Muscle of leg (tissue), 11 donors: ENCODE data around the gene ASAP2. TPM values are rescaled to one million over a fixed set of nuclear protein-coding genes. Genes with fewer than 3 reads are reported as not detected.

ENCODE experiments used
- DNase-seq: peaks from one replicate; pipeline ENCODE4 v3.0.0; 2013
- H3K27ac ChIP-seq: one replicate; pipeline ENCODE4 v1.5.1; 2013; ENCODE audit warnings: mild to moderate bottlenecking, low read length, control low read depth
- H3K27me3 ChIP-seq: one replicate; pipeline ENCODE4 v1.6.1; 2013; ENCODE audit warnings: low read length; ENCODE audit not compliant: control insufficient read depth, insufficient read depth
- H3K36me3 ChIP-seq: one replicate; pipeline ENCODE4 v1.6.1; 2013; ENCODE audit warnings: low read length; ENCODE audit not compliant: control insufficient read depth, insufficient read depth
- H3K4me1 ChIP-seq: one replicate; pipeline ENCODE4 v1.6.1; 2013; ENCODE audit warnings: low read length; ENCODE audit not compliant: control insufficient read depth, insufficient read depth
- H3K4me3 ChIP-seq: one replicate; pipeline ENCODE4 v1.5.1; 2013; ENCODE audit warnings: low read length, control low read depth
- H3K9me3 ChIP-seq: replicated peaks from 2 replicates; pipeline ENCODE4 v1.6.1; 2013; ENCODE audit warnings: low read depth, low read length; ENCODE audit not compliant: control insufficient read depth
- WGBS: methylation state at CpG from one replicate; pipeline ENCODE4 v1.1.5; 2013; ENCODE audit warnings: missing lambda C conversion rate; ENCODE audit not compliant: insufficient coverage; 5-methylcytosine and 5-hydroxymethylcytosine counted together
- polyA plus RNA-seq, 8 donors: library from polyadenylated mRNA; unstranded; fragments of 120-200 nt; gene quantifications; one replicate each; pipeline versions ENCODE4 v1.2.1 to v1.2.3, GENCODE V29; 2013; ENCODE audit warnings: inconsistent platforms in 1 of 8, low replicate concordance in 1 of 8; ENCODE audit not compliant: insufficient read length in 8 of 8, insufficient read depth in 1 of 8
- total RNA-seq: library from RNA; stranded (reverse); fragments of 120-200 nt; gene quantifications from one replicate; pipeline ENCODE4 v1.2.4, GENCODE V29; 2013

The ASAP2 gene
- total and polyA plus RNA-seq, 9 donors = 12.1 to 30.8 (median 19.4) TPM

DNA sequence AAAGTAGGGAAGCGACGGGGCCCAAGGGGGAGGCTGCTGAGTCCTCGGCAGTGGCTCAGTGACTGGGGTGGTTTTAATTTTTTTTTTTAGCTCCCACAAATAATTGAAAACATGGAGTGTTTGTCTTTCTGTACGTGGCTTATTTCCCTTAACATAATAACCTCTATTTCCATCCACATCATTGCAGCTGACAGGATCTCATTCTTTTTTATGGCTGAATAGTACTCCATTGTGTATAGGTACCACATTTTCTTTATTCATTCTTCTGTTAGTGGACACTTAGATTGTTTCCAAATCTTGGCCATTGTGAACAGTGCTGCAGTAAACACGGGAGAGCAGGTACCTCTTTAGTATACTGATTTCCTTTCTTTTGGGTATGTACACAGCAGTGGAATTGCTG lies 65.1 kb downstream of the ASAP2 start:
- Histone ChIP-seq H3K27me3 (no peaks in the 10 kb centered on the region), H3K4me1 (peaks cover 31% of the 10 kb centered on the region), H3K4me3 (no peak overlapping the region), H3K27ac (no peak overlapping the region), H3K9me3 (no peaks in the 10 kb centered on the region), H3K36me3 (no peaks in the 10 kb centered on the region)
- no peak for DNase-seq
- WGBS = no CpG with 5 or more reads among the region's 5 CpGs

GRCh38 chr2:9273486-9274130 lies 67.0 kb downstream of the ASAP2 start:
- DNase-seq = peak; percentile 63
- H3K27me3 ChIP-seq = no peaks in the 10 kb centered on the region
- no peaks in the 10 kb centered on the region for H3K9me3 ChIP-seq
- H3K36me3 ChIP-seq = no peaks in the 10 kb centered on the region
- peaks cover 31% of the 10 kb centered on the region for H3K4me1 ChIP-seq
- peak overlapping the region; percentile 57 for H3K27ac ChIP-seq
- WGBS = 28% methylated on average over 5 of the region's 5 CpGs
- no peak overlapping the region for H3K4me3 ChIP-seq

DNA sequence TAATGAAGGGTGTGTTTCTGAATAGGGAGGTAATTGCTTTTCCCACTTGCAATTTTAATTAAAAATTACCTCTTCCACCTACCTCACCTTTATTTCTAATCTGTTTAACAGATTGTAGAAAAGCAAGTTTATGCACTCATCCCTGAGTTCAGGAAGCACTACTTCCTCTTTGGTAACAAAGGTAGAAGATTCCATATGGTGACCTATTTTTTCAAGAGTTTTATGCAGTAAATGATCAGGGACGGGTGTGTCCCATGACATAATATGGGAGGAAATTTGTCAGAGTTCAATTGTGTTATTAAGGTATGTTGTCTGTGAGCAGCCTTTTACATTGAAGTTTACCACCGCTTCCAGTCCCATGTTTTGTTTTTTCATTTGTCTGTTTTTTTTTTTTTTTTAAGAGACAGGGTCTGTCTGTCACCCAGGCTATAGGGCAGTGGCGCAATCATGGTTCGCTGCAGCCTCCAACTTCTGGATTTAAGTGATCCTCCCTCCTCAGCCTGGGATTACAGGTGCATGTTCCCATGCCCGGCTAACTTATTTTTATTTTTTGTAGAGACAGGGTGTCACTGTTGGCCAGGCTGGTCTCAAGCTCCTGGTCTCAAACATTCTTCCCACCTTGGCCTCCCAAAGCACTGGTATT lies 68.2 kb downstream of the ASAP2 start:
- H3K4me1 ChIP-seq = peaks cover 28% of the 10 kb centered on the region
- H3K27ac ChIP-seq = peak overlapping the region; percentile 67
- no CpG with 5 or more reads among the region's 5 CpGs for WGBS
- no peak overlapping the region for H3K4me3 ChIP-seq
- no peaks in the 10 kb centered on the region for H3K36me3 ChIP-seq
- H3K9me3 ChIP-seq = no peaks in the 10 kb centered on the region
- no peak for DNase-seq
- H3K27me3 ChIP-seq = no peaks in the 10 kb centered on the region

DNA sequence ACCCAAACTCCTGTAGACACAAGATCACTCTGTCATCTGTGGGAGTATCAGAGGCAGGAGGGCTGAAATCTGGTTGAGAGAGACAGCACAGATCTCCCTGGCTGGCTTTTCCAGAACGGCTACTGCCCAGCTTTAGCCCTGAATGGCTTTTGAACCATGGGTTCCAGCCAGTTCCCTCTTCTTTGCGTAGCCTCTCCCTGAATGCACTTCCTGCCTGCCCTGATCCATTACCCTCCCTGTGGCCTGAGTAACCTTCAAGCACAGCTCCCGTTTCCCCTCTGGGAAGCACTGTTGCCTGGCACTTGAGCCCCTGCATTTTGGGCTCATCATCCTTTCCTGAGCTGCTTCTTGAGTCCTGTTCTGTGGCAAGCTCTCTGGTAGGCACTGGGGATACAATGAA lies 68.8 kb downstream of the ASAP2 start:
- Histone ChIP-seq H3K27ac (peak overlapping the region; percentile 67), H3K4me3 (no peak overlapping the region), H3K4me1 (peaks cover 30% of the 10 kb centered on the region), H3K36me3 (no peaks in the 10 kb centered on the region), H3K9me3 (no peaks in the 10 kb centered on the region), H3K27me3 (no peaks in the 10 kb centered on the region)
- 53% methylated on average over 3 of the region's 3 CpGs for WGBS
- DNase-seq = no peak

DNA sequence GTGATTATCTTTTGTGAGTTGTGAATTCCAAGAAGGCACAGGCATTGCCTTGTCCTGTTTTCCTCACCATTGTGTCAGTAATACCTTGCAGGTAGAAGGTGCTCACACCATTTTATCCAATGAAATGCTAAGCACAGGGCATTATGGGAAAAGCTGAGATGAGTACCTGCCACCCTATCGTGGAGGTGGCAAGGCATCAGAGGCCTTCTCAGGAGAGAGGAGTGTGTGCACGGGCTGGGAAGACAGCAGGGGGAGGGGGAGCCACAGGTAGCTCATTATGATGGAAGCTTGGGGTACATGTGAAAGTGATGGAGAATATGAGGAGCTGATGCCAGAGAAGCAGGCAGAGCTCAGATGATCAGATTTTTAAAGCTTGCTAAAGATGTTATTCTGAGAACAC lies 69.5 kb downstream of the ASAP2 start:
- H3K27me3 ChIP-seq = no peaks in the 10 kb centered on the region
- 80% methylated on average over 2 of the region's 2 CpGs for WGBS
- H3K9me3 ChIP-seq = no peaks in the 10 kb centered on the region
- no peak overlapping the region for H3K27ac ChIP-seq
- peaks cover 31% of the 10 kb centered on the region for H3K4me1 ChIP-seq
- H3K36me3 ChIP-seq = no peaks in the 10 kb centered on the region
- no peak for DNase-seq
- no peak overlapping the region for H3K4me3 ChIP-seq

DNA sequence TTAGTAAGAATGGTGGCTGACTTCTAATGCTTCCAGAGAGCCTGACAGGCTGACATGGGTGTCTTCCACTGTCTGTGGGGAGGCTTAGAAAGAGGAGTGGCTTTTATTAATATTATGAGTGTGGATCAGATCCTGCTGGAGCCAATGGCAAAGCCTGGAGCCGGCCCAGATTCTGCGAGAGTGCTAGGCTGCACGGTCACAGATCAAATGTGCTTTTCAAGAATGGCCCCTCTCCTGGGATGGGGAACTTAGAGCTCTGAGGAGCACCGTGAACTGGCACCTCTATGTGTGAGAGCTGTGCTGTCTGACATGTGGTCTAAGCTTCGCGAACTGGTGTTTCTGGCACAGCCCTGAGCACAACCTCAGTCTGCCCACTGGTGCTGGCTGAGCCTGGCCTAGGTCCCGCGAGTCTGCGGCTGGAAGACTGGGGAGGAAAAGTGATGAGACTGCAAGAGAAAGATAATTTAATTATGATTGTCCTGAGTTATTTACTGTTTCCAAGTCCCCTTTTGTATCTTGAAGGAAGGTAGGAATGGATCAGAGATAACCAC lies 70.4 kb downstream of the ASAP2 start:
- H3K27ac ChIP-seq = no peak overlapping the region
- peaks cover 3% of the 10 kb centered on the region for H3K36me3 ChIP-seq
- H3K4me1 ChIP-seq = peaks cover 34% of the 10 kb centered on the region
- WGBS = 45% methylated on average over 3 of the region's 9 CpGs
- H3K9me3 ChIP-seq = no peaks in the 10 kb centered on the region
- H3K27me3 ChIP-seq = no peaks in the 10 kb centered on the region
- no peak for DNase-seq
- H3K4me3 ChIP-seq = no peak overlapping the region

GRCh38 chr2:9278439-9278838 lies 71.8 kb downstream of the ASAP2 start:
- DNase-seq = no peak
- H3K27ac ChIP-seq = no peak overlapping the region
- H3K27me3 ChIP-seq = no peaks in the 10 kb centered on the region
- WGBS = no CpG with 5 or more reads among the region's 7 CpGs
- peaks cover 3% of the 10 kb centered on the region for H3K36me3 ChIP-seq
- no peaks in the 10 kb centered on the region for H3K9me3 ChIP-seq
- H3K4me1 ChIP-seq = peaks cover 39% of the 10 kb centered on the region
- no peak overlapping the region for H3K4me3 ChIP-seq

- Histone ChIP-seq H3K4me3 (no peak overlapping the region), H3K27ac (no peak overlapping the region), H3K36me3 (peaks cover 5% of the 10 kb centered on the region), H3K27me3 (no peaks in the 10 kb centered on the region), H3K9me3 (no peaks in the 10 kb centered on the region), H3K4me1 (peaks cover 38% of the 10 kb centered on the region)
- no peak for DNase-seq
- WGBS = 75% methylated on average over 6 of the region's 10 CpGs
These were observed 72.8 kb downstream of the ASAP2 start for GRCh38 chr2:9279426-9279825.

DNA sequence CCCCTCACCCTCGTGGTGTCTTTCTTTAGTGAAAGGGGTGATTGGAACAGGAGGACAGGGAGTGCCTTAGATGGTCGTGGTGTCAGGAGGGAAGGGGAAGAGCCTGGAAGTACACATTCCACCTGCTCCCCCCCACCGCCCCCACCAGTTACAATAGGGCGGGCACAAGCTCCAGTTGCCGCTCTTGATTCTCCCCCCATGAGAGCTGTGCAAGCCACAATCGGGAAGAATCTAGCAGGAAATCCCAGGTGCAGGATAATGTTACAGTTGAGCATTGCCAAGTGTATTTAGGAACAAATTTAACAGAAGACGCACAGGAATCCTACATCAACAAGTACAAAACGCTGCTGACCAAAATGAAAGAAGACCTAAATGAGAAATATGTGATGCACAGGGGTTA lies 73.6 kb downstream of the ASAP2 start:
- peak; percentile 56 for DNase-seq
- Histone ChIP-seq H3K36me3 (peaks cover 7% of the 10 kb centered on the region), H3K9me3 (no peaks in the 10 kb centered on the region), H3K27me3 (no peaks in the 10 kb centered on the region), H3K27ac (no peak overlapping the region), H3K4me1 (peaks cover 38% of the 10 kb centered on the region), H3K4me3 (no peak overlapping the region)
- no CpG with 5 or more reads among the region's 8 CpGs for WGBS

- Histone ChIP-seq H3K27ac (no peak overlapping the region), H3K36me3 (peaks cover 7% of the 10 kb centered on the region), H3K27me3 (no peaks in the 10 kb centered on the region), H3K4me1 (peaks cover 34% of the 10 kb centered on the region), H3K4me3 (no peak overlapping the region), H3K9me3 (no peaks in the 10 kb centered on the region)
- WGBS = 57% methylated on average over 3 of the region's 7 CpGs
- DNase-seq = no peak
These were observed 74.5 kb downstream of the ASAP2 start for GRCh38 chr2:9281145-9281544.
